Fibroblast of lung (primary cell): ENCODE results near the gene CFAP65. TPM values are rescaled to one million over a fixed set of nuclear protein-coding genes. Genes with fewer than 3 reads are reported as not detected.
A peak's percentile ranks its signal among the peaks of the same experiment; 100 is the strongest.

ENCODE experiments used
- DNase-seq, 2 donors: peaks; one replicate each; pipeline versions ENCODE4 v3.0.0 to v3.0.0-alpha.2; 2010; ENCODE audit warnings: low read depth in 2 of 2
- H2AFZ ChIP-seq: 2 replicates; pipeline ENCODE4 v1.5.1; 2012; ENCODE audit warnings: low read length, control low read depth, inconsistent platforms
- H3K27ac ChIP-seq: 2 replicates; pipeline ENCODE4 v1.5.1; 2011; ENCODE audit warnings: low read length, control low read depth; ENCODE audit not compliant: insufficient read depth
- H3K27me3 ChIP-seq: 2 replicates; pipeline ENCODE4 v1.5.1; 2011; ENCODE audit warnings: mild to moderate bottlenecking, low read length; ENCODE audit not compliant: control insufficient read depth, insufficient read depth
- H3K36me3 ChIP-seq: 2 replicates; pipeline ENCODE4 v1.5.1; 2011; ENCODE audit warnings: low read length; ENCODE audit not compliant: control insufficient read depth, insufficient read depth
- H3K4me1 ChIP-seq: 2 replicates; pipeline ENCODE4 v1.5.1; 2011; ENCODE audit warnings: low read length; ENCODE audit not compliant: control insufficient read depth, insufficient read depth; ENCODE audit errors: extremely low read depth
- H3K4me2 ChIP-seq: 2 replicates; pipeline ENCODE4 v1.5.1; 2011; ENCODE audit warnings: low read length, control low read depth; ENCODE audit not compliant: insufficient read depth; ENCODE audit errors: extremely low read depth
- H3K4me3 ChIP-seq, 4 experiments: fragments of 200-600 bp in 1 of 4; sonication (generic) in 1 of 4; replicated peaks in 1 of 4; 2 replicates each; pipeline ENCODE4 v1.5.1; 2011 to 2016; ENCODE audit warnings: low read length in 4 of 4, low read depth in 3 of 4, mild to moderate bottlenecking in 3 of 4, control low read depth in 2 of 4, inconsistent platforms in 1 of 4, mixed read lengths in 1 of 4; ENCODE audit not compliant: insufficient read depth in 1 of 4; ENCODE audit errors: control extremely low read depth in 1 of 4
- H3K79me2 ChIP-seq: 2 replicates; pipeline ENCODE4 v1.5.1; 2012; ENCODE audit warnings: mild to moderate bottlenecking, low read length, inconsistent platforms; ENCODE audit not compliant: control insufficient read depth, insufficient read depth
- H3K9ac ChIP-seq: 2 replicates; pipeline ENCODE4 v1.5.1; 2011; ENCODE audit warnings: mild to moderate bottlenecking, low read length, control low read depth; ENCODE audit not compliant: insufficient read depth
- H3K9me3 ChIP-seq: 2 replicates; pipeline ENCODE4 v1.5.1; 2012; ENCODE audit warnings: low read depth, low read length; ENCODE audit not compliant: control insufficient read depth, insufficient read depth
- H4K20me1 ChIP-seq: 2 replicates; pipeline ENCODE4 v1.5.1; 2011; ENCODE audit warnings: low read length; ENCODE audit not compliant: control insufficient read depth, insufficient read depth; ENCODE audit errors: extremely low read depth
- CTCF ChIP-seq, 2 donors: IDR thresholded peaks in 1 of 2; conservative IDR thresholded peaks in 1 of 2; 1 replicate in 1 of 2; 2 replicates in 1 of 2; pipeline ENCODE4 v1.5.1; 2011 to 2012; ENCODE audit warnings: low read length in 2 of 2, control low read depth in 1 of 2, inconsistent platforms in 1 of 2, low read depth in 1 of 2, mild to moderate bottlenecking in 1 of 2
- EZH2 ChIP-seq: IDR thresholded peaks from 2 replicates; pipeline ENCODE4 v1.5.1; 2012; ENCODE audit warnings: low read length, control low read depth, mild to moderate bottlenecking; ENCODE audit errors: missing control alignments
- polyA plus RNA-seq, 2 donors: library from polyadenylated mRNA; depleted of rRNA in 1 of 2; stranded (reverse) in 1 of 2; unstranded in 1 of 2; fragments of >200 nt; gene quantifications; 2 replicates each; pipeline ENCODE4 v1.2.1, GENCODE V29; 2011 to 2012; ENCODE audit warnings: missing spikeins in 1 of 2
- total RNA-seq: library from RNA; depleted of rRNA; stranded (reverse); fragments of >200 nt; gene quantifications from 2 replicates; pipeline ENCODE4 v1.2.1, GENCODE V29; 2014

CFAP65 gene
- total and polyA plus RNA-seq, 2 donors (not counting 1 experiment from before 2014, with no cell fraction given) = not detected

GRCh38 chr2:218986148-218986761, 55.1 kb downstream of the CFAP65 start:
- Histone ChIP-seq H3K9ac (no peak overlapping the region), H3K36me3 (no peaks in the 10 kb centered on the region), H3K4me2 (no peak overlapping the region), H3K4me1 (no peaks in the 10 kb centered on the region), H3K4me3 (no peak overlapping the region), H3K27ac (no peak overlapping the region), H4K20me1 (no peaks in the 10 kb centered on the region), H2AFZ (no peak overlapping the region), H3K79me2 (no peaks in the 10 kb centered on the region), H3K9me3 (no peaks in the 10 kb centered on the region), H3K27me3 (peaks cover 74% of the 10 kb centered on the region)
- DNase-seq = no peak
- TF ChIP-seq CTCF (conservative IDR thresholded peaks at IDR 0.05 in 1 of 2, IDR thresholded peaks at IDR 0.05 in 1 of 2; ENCODE audit: low read depth in 1 of 2, low read length in 2 of 2) (no peak), EZH2 (no peak)

- H3K79me2 ChIP-seq = no peaks in the 10 kb centered on the region
- no peaks in the 10 kb centered on the region for H3K36me3 ChIP-seq
- no peak for DNase-seq
- peaks cover 72% of the 10 kb centered on the region for H3K27me3 ChIP-seq
- no peak overlapping the region for H3K4me3 ChIP-seq
- H3K9ac ChIP-seq = no peak overlapping the region
- TF ChIP-seq EZH2 (peak; percentile 57), CTCF (conservative IDR thresholded peaks at IDR 0.05 in 1 of 2, IDR thresholded peaks at IDR 0.05 in 1 of 2; ENCODE audit: low read depth in 1 of 2, low read length in 2 of 2) (no peak)
- no peak overlapping the region for H3K27ac ChIP-seq
- no peaks in the 10 kb centered on the region for H3K9me3 ChIP-seq
- no peaks in the 10 kb centered on the region for H4K20me1 ChIP-seq
- H2AFZ ChIP-seq = no peak overlapping the region
- no peaks in the 10 kb centered on the region for H3K4me1 ChIP-seq
- no peak overlapping the region for H3K4me2 ChIP-seq
These were observed 55.8 kb downstream of the CFAP65 start for GRCh38 chr2:218985325-218986091.

- Histone ChIP-seq H3K79me2 (no peaks in the 10 kb centered on the region), H3K4me2 (no peak within 1 kb of the TSS), H3K9ac (no peak within 1 kb of the TSS), H3K27me3 (peaks cover 71% of the 10 kb centered on the region), H3K9me3 (no peaks in the 10 kb centered on the region), H3K4me3 (no peak within 1 kb of the TSS), H2AFZ (no peak within 1 kb of the TSS), H3K36me3 (no peaks in the 10 kb centered on the region), H4K20me1 (no peaks in the 10 kb centered on the region), H3K4me1 (no peaks in the 10 kb centered on the region), H3K27ac (no peak within 1 kb of the TSS)
- no peak for DNase-seq
- no peak for TF ChIP-seq CTCF (conservative IDR thresholded peaks at IDR 0.05 in 1 of 2, IDR thresholded peaks at IDR 0.05 in 1 of 2; ENCODE audit: low read depth in 1 of 2, low read length in 2 of 2)
- TF ChIP-seq EZH2 = no peak
These were observed 56.3 kb downstream of the CFAP65 start, which contains the start of gene FEV for GRCh38 chr2:218985021-218985324. FEV (minus strand) TSS chr2:218985184; CDS start chr2:218985075, 109 bp downstream.
